ENCODE results near the gene FOLR3.

The FOLR3 gene

DNA sequence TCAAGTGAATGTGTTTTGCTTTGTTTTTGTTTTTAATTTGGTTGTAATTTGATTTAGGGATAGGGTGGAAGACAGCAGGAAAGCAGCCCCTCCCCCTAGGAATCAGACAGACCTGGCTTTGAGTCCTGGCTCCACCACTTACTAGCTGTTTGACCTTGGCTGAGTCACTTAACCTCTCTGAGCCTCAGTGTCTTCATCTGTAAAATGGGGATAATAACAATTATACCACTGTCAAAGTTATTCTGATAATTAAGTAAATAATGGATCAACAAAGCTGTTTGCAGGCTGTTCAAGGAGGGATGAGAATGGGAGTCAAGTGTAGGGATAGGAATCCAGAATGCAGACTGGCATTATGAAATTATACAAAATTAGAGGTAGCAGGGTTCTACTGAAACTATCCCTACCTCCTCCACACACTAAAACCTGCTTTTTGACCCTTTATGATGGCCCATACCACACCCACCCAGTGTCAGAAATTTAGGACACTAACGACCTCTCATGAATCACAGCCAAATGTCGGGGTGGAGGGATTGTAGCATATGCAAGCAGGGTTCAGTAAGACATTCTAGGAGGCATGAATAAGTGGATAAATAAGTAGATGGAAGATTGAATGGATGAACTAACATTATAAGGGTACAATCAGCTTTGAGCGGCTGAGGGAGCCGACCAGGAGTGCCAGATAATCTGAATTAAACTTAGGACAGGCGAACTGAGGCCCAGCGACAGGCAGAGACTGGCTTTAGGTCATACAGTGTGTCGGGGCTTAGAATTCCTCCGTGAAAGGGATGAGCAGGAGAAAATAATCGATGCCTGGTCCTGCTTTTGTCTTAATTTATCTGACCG lies 24.0 kb upstream of the FOLR3 start:
- 9% methylated on average over 10 of the region's 10 CpGs for WGBS
- Histone ChIP-seq H3K27me3 (ENCODE audit: insufficient read depth, low read length) (peaks cover 24% of the 10 kb centered on the region; the same call in 1 of the 2 replicates), H3K36me3 (ENCODE audit: insufficient read depth, low read length) (peaks cover 14% of the 10 kb centered on the region), H3K9ac (ENCODE audit: low read depth, low read length) (peak overlapping the region; percentile 98), H3K4me3 (ENCODE audit: low read length) (peak overlapping the region; percentile 86), H3K27ac (ENCODE audit: low read depth, low read length) (peak overlapping the region; percentile 98), H3K4me1 (ENCODE audit: insufficient read depth, low read length) (peaks cover 8% of the 10 kb centered on the region; the same call in 1 of the 2 replicates), H3K9me3 (ENCODE audit: insufficient read depth, low read depth, low read length) (no peaks in the 10 kb centered on the region)

DNA sequence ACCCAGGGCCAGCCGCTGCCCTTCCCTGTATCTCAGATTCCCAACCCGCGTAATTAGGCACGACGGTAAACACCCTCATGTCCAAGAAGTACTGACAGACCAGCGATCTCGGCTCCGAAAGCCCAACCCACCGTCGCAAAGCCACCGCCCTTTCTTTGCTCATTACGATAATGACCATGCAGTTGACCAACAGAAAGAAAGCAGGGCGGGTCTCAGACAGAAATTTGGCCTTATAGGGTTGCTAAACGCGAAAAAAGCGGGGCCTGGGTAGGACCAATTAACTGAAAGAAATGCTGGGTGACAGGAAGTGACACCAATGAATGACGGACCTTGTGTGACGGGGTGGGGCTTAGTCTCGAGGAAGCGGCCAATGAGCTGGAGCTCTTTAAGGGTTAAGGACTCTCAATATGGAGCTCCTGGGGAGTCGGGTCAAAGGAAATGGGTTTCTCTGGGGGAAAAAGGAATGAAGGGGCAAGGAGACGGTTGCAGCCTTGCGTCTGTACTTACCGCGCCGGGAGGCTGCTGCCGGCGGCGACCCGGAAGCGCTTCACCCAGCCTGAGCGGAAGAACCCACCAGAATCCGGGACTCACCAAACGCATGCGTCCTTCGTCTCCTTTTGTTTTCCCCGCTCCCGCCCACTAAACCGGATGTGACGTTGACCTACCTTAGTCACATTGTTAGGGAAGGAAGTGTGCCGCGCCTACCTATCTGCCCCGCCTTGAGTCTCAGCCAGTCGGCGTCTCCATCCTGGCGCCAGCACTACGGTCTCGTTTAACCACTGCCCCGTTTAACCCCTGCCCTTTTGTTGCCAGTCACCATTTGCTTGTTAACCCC lies 23.2 kb upstream of the FOLR3 start, which contains the start of gene ANAPC15:
TSS of gene ANAPC15 (minus strand) at position 553 of the 835 bp plus-strand sequence. CDS start 1,419 bp downstream, outside the sequence.
- Histone ChIP-seq H3K9me3 (ENCODE audit: insufficient read depth, low read depth, low read length) (no peaks in the 10 kb centered on the region), H3K27ac (ENCODE audit: low read depth, low read length) (peak within 1 kb of the TSS; percentile 98), H3K27me3 (ENCODE audit: insufficient read depth, low read length) (peaks cover 24% of the 10 kb centered on the region; the same call in 1 of the 2 replicates), H3K4me1 (ENCODE audit: insufficient read depth, low read length) (peaks cover 8% of the 10 kb centered on the region; the same call in 1 of the 2 replicates), H3K9ac (ENCODE audit: low read depth, low read length) (peak within 1 kb of the TSS; percentile 98), H3K36me3 (ENCODE audit: insufficient read depth, low read length) (peaks cover 14% of the 10 kb centered on the region), H3K4me3 (ENCODE audit: low read length) (peak within 1 kb of the TSS; percentile 86)
- WGBS: under 1% methylated on average over 49 of the region's 49 CpGs

DNA sequence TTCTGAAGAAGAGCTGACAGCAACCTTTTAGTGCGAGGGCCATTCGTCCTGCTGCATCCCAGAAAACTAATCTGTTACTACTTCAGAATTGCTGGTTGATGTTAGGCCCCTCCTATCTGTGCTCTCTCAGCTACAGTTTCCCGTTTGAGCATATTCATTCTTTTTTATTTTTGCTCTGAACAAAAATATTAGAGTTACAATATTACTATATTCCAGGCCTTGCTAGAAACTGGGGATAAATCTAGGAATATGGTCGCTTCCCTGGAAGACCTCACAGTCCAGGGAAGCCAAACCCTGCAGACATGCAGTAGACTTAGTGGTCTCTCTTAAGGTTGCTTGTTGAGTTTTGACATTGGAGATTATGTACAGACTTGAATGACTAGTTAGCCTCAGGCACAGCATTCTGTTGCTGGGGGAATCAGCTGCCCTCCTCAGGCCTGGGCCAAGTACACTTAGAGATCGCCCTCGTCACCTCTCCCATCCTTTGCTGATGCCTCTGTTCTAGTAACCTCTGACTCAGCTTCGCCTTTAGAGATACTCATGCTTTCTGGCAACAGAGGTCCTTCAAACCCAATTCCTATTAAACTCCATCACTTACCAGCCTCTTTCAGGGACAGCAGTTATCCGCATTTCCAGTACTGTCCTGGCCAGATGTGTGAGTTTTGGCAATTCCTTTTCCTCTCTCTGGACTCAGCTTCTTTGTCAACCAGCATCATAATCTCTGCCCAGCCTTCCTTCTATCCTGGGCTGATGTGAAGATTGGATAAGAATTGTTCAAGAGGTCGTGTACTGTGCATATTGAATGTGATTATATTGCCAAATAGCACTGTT lies 22.3 kb upstream of the FOLR3 start:
- Histone ChIP-seq H3K9me3 (ENCODE audit: insufficient read depth, low read depth, low read length) (no peaks in the 10 kb centered on the region), H3K27me3 (ENCODE audit: insufficient read depth, low read length) (peaks cover 24% of the 10 kb centered on the region; the same call in 1 of the 2 replicates), H3K9ac (ENCODE audit: low read depth, low read length) (peak overlapping the region; percentile 98), H3K36me3 (ENCODE audit: insufficient read depth, low read length) (peaks cover 14% of the 10 kb centered on the region), H3K4me1 (ENCODE audit: insufficient read depth, low read length) (peaks cover 8% of the 10 kb centered on the region; the same call in 1 of the 2 replicates), H3K4me3 (ENCODE audit: low read length) (peak overlapping the region; percentile 86), H3K27ac (ENCODE audit: low read depth, low read length) (peak overlapping the region; percentile 98)
- 75% methylated on average over 8 of the region's 9 CpGs for WGBS

DNA sequence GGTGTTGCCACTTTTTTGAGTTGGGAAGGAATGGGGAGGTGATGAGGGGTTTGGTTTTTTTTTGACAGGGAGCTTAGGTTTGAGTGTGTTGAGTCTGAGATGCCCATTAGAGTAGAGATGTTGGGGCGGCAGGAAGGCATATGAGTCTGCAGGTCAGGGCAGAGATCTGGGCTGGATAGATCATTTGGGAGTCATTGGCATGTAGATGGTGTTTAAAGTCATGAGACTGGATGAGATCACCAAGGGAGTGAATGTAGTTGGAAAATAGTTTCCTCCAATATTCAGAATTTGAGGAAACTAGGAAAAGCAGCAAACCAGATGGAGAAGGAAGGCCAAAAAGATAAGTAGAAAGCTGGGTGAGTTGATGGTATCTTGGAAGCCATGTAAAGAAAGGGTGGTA lies 21.0 kb upstream of the FOLR3 start:
- 100% methylated on average over 1 of the region's 1 CpG for WGBS
- Histone ChIP-seq H3K4me1 (ENCODE audit: insufficient read depth, low read length) (peaks cover 8% of the 10 kb centered on the region; the same call in 1 of the 2 replicates), H3K27ac (ENCODE audit: low read depth, low read length) (no peak overlapping the region), H3K4me3 (ENCODE audit: low read length) (no peak overlapping the region), H3K9me3 (ENCODE audit: insufficient read depth, low read depth, low read length) (no peaks in the 10 kb centered on the region), H3K9ac (ENCODE audit: low read depth, low read length) (no peak overlapping the region), H3K36me3 (ENCODE audit: insufficient read depth, low read length) (peaks cover 14% of the 10 kb centered on the region), H3K27me3 (ENCODE audit: insufficient read depth, low read length) (peaks cover 24% of the 10 kb centered on the region; the same call in 1 of the 2 replicates)

DNA sequence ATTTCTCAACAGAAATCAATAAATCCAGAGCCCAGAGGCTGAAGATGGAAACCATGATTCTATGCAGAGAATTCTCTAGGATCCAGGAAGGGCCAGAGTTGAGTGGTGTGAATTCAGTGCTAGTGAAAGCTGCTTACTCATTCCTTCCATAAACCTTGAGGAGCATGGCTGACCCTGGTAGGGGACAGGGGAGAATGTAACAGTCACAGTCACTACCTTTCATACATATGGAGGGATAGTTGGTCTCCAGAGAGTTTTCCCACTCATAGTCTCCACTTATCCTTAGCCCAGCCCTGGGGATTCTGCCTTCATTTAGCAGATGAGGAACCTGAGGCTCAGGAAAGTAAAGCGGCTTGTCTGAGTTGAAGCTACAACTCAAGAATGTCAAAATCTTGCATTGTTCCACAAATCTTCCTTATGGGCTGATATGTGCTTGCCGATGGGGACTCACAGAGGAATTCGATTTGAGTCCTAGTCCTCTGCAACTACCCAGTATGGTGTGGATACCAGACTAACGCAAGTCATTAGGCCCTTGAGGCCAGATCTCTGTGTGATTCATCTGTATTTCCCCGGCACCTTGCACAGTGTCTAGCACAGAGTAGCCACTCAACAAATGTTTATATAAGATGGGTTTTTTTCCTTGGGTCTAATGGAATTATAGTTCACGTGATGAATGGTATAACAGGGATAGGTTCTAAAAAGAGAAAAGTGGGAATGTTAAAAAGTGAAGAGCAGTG lies 19.3 kb upstream of the FOLR3 start:
- Histone ChIP-seq H3K4me1 (ENCODE audit: insufficient read depth, low read length) (peaks cover 8% of the 10 kb centered on the region; the same call in 1 of the 2 replicates), H3K4me3 (ENCODE audit: low read length) (no peak overlapping the region), H3K27me3 (ENCODE audit: insufficient read depth, low read length) (peaks cover 24% of the 10 kb centered on the region; the same call in 1 of the 2 replicates), H3K36me3 (ENCODE audit: insufficient read depth, low read length) (no peaks in the 10 kb centered on the region), H3K9me3 (ENCODE audit: insufficient read depth, low read depth, low read length) (no peaks in the 10 kb centered on the region), H3K9ac (ENCODE audit: low read depth, low read length) (no peak overlapping the region), H3K27ac (ENCODE audit: low read depth, low read length) (no peak overlapping the region)
- 96% methylated on average over 6 of the region's 6 CpGs for WGBS

DNA sequence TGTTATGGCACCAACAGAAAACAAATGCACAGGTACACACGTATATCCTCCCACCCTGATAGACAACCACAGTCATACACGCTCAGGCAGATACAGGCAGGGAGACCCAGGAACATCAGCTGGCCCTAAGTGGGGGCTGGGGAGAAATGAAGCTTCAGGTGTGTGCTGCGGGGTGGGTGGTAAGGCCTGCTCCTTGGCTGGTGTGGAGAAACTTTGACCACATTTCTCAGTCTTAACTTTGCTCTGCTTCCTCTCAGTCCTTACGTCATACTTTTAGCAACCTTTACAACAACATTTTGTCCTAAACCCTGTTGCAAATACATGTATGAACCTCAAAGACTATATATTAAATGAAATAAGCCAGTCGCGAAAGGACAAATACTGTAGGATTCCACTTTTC lies 16.3 kb upstream of the FOLR3 start:
- H3K9me3 ChIP-seq (ENCODE audit: insufficient read depth, low read depth, low read length): 0 out of 2 replicates have a peak, but pooled peaks cover under 1% of the 10 kb centered on the region
- 90% methylated on average over 4 of the region's 6 CpGs for WGBS
- peaks cover 22% of the 10 kb centered on the region; the same call in 1 of the 2 replicates for H3K27me3 ChIP-seq (ENCODE audit: insufficient read depth, low read length)
- H3K4me3 ChIP-seq (ENCODE audit: low read length): no peak overlapping the region
- H3K4me1 ChIP-seq (ENCODE audit: insufficient read depth, low read length): no peaks in the 10 kb centered on the region
- no peak overlapping the region for H3K27ac ChIP-seq (ENCODE audit: low read depth, low read length)
- no peak overlapping the region for H3K9ac ChIP-seq (ENCODE audit: low read depth, low read length)
- H3K36me3 ChIP-seq (ENCODE audit: insufficient read depth, low read length): no peaks in the 10 kb centered on the region

DNA sequence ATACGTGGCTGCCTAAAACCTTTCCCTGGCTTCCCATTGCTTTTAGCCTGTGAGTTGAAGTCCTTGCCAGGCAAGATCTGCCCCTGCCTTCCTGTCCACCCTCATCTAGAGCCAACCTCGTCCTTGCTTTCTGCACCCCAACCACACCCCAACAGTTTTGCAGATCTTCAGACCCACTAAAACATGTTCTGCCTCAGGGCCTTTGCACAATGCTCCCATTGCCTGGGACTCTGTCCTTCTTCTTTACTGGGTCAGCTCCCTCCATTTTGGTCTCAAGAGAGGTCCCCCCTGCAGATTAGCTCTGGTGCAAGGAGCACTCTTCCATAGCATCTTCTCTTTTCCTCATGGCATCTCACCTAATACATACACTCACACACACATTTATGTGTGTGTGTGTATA lies 14.6 kb upstream of the FOLR3 start:
- H3K4me1 ChIP-seq (ENCODE audit: insufficient read depth, low read length): no peaks in the 10 kb centered on the region
- no peak overlapping the region for H3K9ac ChIP-seq (ENCODE audit: low read depth, low read length)
- WGBS: 88% methylated on average over 2 of the region's 2 CpGs
- no peak overlapping the region for H3K27ac ChIP-seq (ENCODE audit: low read depth, low read length)
- H3K4me3 ChIP-seq (ENCODE audit: low read length): no peak overlapping the region
- H3K36me3 ChIP-seq (ENCODE audit: insufficient read depth, low read length): no peaks in the 10 kb centered on the region
- H3K9me3 ChIP-seq (ENCODE audit: insufficient read depth, low read depth, low read length): peaks cover 15% of the 10 kb centered on the region
- peaks cover 6% of the 10 kb centered on the region; the same call in 1 of the 2 replicates for H3K27me3 ChIP-seq (ENCODE audit: insufficient read depth, low read length)

DNA sequence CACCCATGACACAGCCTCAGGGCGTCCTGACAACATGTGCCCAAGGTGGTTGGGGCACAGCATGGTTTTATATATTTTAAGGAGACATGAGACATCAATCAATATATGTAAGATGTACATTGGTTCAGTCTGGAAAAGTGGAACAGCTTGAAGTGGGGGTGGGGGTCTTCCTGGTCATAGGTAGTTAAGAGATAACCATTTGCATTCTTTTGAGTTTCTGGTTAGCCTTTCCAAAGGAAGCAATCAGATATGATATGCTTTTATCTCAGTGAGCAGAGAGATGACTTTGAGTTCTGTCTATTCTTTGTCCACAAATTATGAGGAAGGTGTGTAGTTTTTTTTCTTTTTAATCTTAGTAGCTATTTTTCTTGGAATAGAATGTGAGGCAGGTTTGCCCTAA lies 12.9 kb upstream of the FOLR3 start:
- 81% methylated on average over 1 of the region's 1 CpG for WGBS
- no peaks in the 10 kb centered on the region; the same call in 1 of the 2 replicates for H3K27me3 ChIP-seq (ENCODE audit: insufficient read depth, low read length)
- H3K9ac ChIP-seq (ENCODE audit: low read depth, low read length): no peak overlapping the region
- no peaks in the 10 kb centered on the region for H3K4me1 ChIP-seq (ENCODE audit: insufficient read depth, low read length)
- peaks cover 23% of the 10 kb centered on the region for H3K9me3 ChIP-seq (ENCODE audit: insufficient read depth, low read depth, low read length)
- H3K36me3 ChIP-seq (ENCODE audit: insufficient read depth, low read length): no peaks in the 10 kb centered on the region
- no peak overlapping the region for H3K27ac ChIP-seq (ENCODE audit: low read depth, low read length)
- no peak overlapping the region for H3K4me3 ChIP-seq (ENCODE audit: low read length)

DNA sequence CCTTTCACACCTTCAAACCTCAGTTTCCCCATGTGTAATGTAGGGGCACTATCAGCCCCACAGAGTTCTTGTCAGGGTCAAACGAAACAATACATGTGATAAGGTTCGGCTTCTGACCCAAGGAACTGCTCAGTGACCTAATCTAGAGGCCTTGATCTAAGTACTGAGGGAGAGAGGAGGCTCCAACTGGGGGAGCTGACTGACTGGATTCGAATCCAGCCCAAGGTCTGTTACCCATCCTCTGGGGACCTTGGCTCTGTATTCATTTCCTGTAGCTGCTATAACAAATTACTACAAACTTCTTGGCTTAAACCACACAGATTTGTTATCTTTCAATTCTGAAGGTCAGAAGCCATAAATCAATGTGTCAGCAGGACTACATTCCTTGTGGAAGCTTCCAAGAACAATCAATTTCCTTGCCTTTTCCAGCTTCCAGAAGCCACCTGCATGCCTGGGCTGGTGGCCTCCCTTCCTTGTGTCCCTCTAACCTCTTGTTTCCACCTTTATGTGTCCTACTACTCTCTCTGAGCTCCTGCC lies 12.3 kb upstream of the FOLR3 start:
- H3K36me3 ChIP-seq (ENCODE audit: insufficient read depth, low read length): no peaks in the 10 kb centered on the region
- H3K9ac ChIP-seq (ENCODE audit: low read depth, low read length): no peak overlapping the region
- no peak overlapping the region for H3K4me3 ChIP-seq (ENCODE audit: low read length)
- no peaks in the 10 kb centered on the region; the same call in 1 of the 2 replicates for H3K27me3 ChIP-seq (ENCODE audit: insufficient read depth, low read length)
- peaks cover 28% of the 10 kb centered on the region for H3K9me3 ChIP-seq (ENCODE audit: insufficient read depth, low read depth, low read length)
- 89% methylated on average over 3 of the region's 3 CpGs for WGBS
- no peaks in the 10 kb centered on the region for H3K4me1 ChIP-seq (ENCODE audit: insufficient read depth, low read length)
- H3K27ac ChIP-seq (ENCODE audit: low read depth, low read length): no peak overlapping the region

DNA sequence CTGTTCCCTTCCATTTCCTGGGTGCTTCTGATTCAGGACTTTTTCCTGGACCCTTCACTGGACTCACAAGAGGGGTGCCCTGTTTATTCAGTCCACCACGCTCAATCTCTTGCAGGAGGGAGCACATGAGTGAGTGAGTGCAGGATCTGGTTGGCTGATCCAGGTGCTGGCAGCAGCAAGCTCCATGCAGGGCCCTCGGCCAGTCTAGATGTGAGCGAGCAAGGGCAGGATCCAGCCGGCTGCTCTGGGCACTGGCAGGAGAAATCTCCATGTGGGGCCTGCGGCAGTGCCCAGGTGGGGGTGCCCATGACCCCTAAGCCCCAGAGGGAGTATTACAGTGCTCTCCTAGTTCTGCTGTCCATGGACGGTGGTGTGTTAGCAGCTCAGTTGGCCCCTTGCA lies 11.5 kb upstream of the FOLR3 start:
- peaks cover 36% of the 10 kb centered on the region for H3K9me3 ChIP-seq (ENCODE audit: insufficient read depth, low read depth, low read length)
- no peaks in the 10 kb centered on the region for H3K36me3 ChIP-seq (ENCODE audit: insufficient read depth, low read length)
- H3K9ac ChIP-seq (ENCODE audit: low read depth, low read length): no peak overlapping the region
- no peak overlapping the region for H3K4me3 ChIP-seq (ENCODE audit: low read length)
- no peak overlapping the region for H3K27ac ChIP-seq (ENCODE audit: low read depth, low read length)
- no peaks in the 10 kb centered on the region for H3K4me1 ChIP-seq (ENCODE audit: insufficient read depth, low read length)
- 96% methylated on average over 6 of the region's 6 CpGs for WGBS
- no peaks in the 10 kb centered on the region; the same call in 1 of the 2 replicates for H3K27me3 ChIP-seq (ENCODE audit: insufficient read depth, low read length)

All from HUES64 (cell line).